NCI-H146 treated with DMSO at 0.1 percent for 48 hours (cell line): ENCODE results near the gene STXBP3.

ENCODE experiments used
- DNase-seq: peaks from one replicate; lab custom pipeline; 2025; ENCODE audit not compliant: unreplicated experiment; lab: John Stamatoyannopoulos, UW

Gene STXBP3

GRCh38 chr1:108832929-108833328 lies 86.5 kb downstream of the STXBP3 start:
- no peak for DNase-seq

GRCh38 chr1:108841703-108842102 lies 95.2 kb downstream of the STXBP3 start:
- DNase-seq, result no peak

DNA sequence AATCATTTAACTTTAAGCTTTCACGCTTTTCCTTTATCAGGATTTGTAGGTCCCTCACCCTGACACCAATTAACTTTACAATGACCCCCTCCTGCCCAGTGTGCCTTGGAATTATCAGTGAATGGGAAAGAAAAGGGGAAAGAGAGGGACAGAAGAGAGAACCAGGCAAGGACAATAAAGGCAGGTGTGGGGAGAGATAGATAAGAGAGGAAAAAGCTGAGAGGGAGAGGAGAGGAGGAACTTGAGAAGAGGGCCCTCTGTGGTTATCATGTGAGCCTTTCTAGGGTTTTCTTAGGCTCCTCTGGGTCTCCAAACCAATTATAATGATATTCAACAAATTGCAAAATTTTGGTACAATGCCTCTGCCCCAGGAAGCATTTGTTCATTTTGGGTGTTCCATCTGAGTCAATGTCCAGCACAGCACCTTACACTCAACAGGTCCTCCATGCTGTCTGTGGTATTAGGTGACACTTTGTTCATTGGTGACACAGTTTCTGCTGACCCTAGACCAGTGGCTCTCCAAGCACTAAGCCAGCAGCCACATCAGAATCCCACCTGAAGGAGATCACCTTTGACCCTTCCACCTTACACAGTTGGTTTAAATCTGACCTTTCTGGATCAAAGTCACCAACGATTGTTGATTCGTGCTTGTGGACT lies 96.2 kb downstream of the STXBP3 start:
- no peak for DNase-seq

GRCh38 chr1:108843390-108844137 lies 97.1 kb downstream of the STXBP3 start:
- DNase-seq, result no peak

GRCh38 chr1:108845446-108845845 lies 99.0 kb downstream of the STXBP3 start:
- no peak for DNase-seq

- no peak for DNase-seq
Measured at GRCh38 chr1:108845991-108846390, 99.5 kb downstream of the STXBP3 start.

DNA sequence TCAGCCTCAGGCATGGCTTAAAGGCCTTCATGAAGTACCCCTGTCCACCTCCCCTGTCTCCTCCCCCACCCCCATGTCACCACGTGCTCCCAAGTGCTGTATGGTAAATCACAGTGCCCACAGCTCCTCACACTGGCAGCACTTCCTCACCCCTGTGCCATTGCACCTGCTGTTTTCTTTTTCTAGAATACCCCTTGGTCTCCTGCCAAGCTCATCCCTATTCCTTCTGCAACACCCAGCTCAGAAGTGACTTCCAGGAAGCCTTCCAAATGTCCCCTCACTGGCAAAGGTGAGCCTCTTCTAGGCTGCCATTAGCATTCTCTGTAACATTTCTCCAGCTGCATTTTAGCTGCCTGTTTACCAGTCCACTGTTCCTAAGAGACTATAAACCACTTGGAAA lies 101.0 kb downstream of the STXBP3 start:
- DNase-seq, result no peak

GRCh38 chr1:108848806-108849205 lies 102.3 kb downstream of the STXBP3 start:
- no peak for DNase-seq

DNA sequence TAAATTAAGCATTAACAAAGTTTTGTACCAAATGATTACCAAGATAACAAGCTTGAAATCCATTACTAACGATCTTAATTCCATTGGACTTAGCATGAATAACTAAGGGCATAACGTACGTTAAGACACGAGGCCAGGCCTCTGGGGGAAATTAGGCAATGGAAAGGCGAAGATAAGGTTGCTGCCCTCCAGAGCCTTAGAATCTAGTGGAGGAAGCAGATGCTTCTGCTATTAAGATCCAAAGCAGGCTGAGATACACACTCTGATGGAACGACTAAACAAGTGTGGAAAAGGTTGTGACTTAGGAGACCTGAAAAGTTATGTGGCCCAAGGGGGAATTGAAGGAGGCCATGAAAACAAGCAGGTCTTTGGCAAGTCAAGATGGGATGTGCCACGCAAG lies 104.5 kb downstream of the STXBP3 start:
- DNase-seq, result no peak

DNA sequence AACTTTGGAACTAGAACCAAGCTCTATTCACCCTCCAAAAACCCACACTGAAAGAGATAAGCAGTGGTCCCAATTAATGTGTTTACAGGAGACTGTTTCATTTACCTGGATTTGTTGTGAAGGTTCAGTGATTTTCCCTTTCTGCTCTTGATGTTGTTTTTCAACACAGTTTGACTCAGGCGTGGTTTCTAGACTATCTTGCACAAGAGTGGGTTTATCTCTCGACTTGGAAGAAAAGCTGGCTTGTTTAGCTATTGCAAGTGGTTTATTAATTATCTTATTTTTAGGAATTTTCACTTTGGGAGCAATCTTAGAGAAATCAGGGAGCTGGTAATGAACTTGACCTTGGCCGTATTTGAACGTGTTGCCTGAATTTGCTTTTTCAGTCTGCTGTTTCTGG lies 105.1 kb downstream of the STXBP3 start:
- no peak for DNase-seq

DNA sequence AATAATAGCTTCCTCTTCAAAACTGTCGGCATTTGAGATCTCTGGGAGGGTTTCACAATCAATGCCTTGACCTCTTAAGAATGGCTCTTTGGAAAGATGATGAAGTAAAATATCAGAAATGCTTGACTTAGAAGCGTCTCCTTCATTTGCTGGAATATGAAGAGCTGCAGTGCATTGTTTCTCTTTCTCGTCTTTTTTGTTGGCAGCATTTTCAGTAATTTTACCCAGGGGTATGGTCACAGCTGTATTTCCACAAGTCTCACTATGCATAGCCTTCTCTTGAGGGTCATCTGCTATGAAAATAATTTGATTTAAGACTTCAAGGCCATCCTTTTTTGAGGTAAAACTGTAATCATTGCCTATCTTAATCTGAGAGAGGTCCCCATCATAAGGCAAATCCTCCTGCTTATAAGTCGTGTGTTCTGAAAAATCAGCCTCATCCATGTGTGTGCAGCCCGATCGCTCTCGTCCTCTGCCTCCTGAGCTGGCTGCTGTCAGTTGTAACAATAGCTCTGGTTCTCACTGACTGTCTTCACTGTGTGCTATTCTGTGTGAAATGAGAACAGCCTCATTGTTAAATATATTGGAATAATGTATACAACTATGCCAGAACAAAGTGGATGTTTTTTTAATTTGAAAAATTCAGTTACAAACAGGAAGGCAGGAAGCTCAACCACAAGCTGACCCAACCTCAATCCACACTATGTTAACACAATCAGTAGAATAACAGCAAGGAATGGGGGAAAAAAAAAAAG lies 105.9 kb downstream of the STXBP3 start:
- no peak for DNase-seq

DNA sequence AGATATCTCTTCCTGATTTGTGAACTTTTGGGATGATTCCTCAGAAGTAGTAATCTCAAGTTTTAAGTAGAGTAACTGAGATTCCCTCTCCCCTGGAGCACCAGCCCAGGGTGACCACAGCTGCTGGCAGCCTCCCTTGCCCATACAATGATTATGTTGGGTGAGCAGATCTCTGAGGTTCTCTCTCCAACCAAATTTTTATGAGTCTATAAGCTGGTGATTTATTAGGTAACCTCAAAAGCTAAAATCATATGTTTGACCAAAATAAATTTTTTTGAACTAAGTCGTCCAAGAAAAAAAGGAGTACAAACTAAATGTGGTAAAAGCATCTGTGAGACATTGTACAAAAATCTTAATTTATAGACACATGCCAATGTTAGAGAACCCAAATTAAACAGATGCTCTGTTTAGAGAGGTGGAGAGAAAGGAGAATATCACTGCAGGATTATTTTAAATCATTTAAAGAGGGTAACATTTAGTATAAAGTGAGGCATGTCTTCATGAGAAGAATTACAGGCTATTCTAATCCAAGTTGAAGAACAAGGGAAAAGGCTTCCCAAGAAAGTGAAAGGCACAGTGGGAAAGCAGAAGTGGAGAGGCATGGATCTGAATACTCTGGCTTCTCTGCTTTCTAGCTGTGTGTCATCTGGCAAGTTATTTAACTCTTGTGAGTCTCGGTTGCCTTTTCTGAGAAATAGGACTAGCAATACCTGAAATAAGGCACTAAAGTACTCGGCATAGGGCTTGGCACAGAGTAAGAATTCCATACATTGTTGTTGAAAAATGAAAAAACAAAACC lies 107.9 kb downstream of the STXBP3 start:
- no peak for DNase-seq

DNA sequence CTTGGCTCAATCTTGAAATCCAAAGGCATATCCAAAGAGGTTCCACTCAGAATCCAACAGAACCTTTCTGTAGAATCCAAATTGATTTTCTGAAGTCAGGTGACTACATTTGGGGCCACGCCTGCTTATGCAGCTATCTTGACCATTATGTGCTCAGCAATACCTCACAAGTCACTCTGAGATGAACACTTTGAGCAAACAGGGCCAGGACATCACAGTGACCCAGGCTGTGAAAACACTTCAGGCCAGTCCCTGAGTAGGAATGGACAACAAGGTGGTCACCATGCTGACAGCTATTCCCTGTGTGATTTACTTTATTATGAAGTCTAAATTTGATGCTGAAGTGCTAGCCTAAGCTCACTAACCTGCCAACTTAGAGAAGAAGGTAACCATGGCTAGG lies 110.5 kb downstream of the STXBP3 start, which contains the start of gene AKNAD1:
Gene AKNAD1 (minus strand): TSS at position 101 of the 400 bp plus-strand sequence. CDS start 4,430 bp downstream, outside the sequence.
- DNase-seq, result no peak

DNA sequence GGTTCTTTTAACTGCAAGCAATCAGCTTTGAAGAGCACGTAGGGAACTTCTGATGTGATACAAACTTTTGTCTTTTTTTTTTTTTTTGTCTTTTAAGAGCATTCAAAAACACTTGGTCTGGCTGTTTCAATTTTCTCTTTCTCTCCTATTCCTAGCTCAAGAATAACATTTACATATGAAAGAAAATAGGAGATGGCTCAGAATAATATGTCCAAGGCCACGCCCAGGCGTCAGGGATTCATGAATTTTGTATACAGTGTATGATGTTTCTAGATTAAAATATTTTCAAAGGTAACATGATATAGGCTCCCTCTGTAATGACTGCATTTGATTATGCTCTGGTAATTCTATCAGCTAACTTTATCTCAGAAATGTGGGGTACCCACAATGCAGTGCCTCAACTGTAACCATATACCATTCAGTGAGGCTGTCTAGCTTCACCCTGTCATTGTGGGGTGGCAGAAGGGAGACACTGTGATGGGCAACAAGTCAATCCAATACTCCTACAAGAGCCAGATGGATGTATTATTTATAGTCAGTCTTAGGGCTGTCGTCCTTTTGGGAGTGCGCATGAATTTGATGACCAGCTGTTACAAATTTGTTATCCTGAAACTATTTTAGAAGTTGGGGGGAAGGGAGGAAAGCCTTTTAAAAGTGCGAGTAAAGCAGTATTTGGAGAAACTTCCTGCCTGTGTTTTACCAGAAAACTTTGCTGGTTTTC lies 111.9 kb downstream of the STXBP3 start:
- DNase-seq, result no peak
